ENCODE measurements around the gene PAK6. TPM values are rescaled to one million over a fixed set of nuclear protein-coding genes. Genes with fewer than 3 reads are reported as not detected.

Gene PAK6
- total RNA-seq, 1 donor from 2014 or later, result not detected

- Mint-ChIP-seq H3K4me1 (ENCODE audit: low read depth, unreplicated experiment) (peaks cover 2% of the 10 kb centered on the region), H3K9me3 (ENCODE audit: unreplicated experiment) (peaks cover 3% of the 10 kb centered on the region), H3K4me3 (ENCODE audit: unreplicated experiment) (peak overlapping the region; percentile 38), H3K36me3 (ENCODE audit: unreplicated experiment) (no peaks in the 10 kb centered on the region), H3K27me3 (ENCODE audit: unreplicated experiment) (peaks cover 8% of the 10 kb centered on the region), H3K27ac (ENCODE audit: unreplicated experiment) (no peak overlapping the region)
- no peak for TF ChIP-seq CTCF (IDR thresholded peaks at IDR 0.05; ENCODE audit: partially characterized antibody, unreplicated experiment)
- no peak for DNase-seq
These were observed 34.6 kb downstream of the PAK6 start for GRCh38 chr15:40273428-40273827.

DNA sequence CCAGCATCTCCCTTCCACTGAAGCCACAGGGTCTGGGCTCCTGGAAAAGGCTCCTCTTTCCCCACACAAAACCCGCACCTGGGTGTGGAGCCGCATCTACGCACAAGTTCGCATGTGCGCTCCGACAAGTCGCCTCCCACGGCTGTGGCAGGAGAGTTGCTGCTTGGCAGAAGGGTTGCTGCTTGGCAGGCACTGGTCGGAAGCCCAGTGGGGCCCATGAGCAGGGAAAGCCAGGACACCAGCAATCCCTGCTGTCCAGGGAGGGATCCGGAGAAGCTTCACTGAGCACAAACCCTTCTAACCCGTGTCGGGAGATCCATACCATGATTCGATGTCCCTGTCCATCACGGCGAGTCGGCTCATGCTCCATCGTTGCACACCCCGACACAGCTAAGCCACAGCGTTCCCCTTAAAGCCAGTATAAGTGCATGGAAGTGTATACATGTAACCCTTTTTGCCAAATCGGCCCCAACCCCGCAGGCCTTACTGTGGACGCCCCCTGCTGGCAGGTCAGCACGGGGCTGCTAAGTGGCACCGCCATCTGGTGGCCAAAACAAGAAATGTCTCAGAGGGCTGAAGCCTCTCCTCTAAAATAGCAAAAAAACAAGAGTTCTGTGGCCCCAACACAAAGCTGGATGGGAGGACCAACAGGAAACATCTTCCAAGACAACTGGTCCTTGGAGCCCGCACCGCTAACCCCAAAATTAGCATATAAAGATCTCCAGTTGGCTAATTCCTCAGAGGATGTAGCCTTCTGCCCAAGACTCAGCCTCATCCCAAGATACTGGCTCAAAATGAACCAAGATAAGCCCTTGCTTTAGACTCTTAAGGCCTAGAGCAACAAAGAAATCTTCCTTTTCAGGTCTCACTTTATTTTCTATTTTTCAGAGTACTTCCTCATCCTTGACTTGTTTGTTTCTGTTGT lies 35.7 kb downstream of the PAK6 start:
- Mint-ChIP-seq H3K36me3 (ENCODE audit: unreplicated experiment) (no peaks in the 10 kb centered on the region), H3K27me3 (ENCODE audit: unreplicated experiment) (peaks cover 14% of the 10 kb centered on the region), H3K9me3 (ENCODE audit: unreplicated experiment) (peaks cover 3% of the 10 kb centered on the region), H3K4me1 (ENCODE audit: low read depth, unreplicated experiment) (peaks cover 2% of the 10 kb centered on the region), H3K4me3 (ENCODE audit: unreplicated experiment) (peak overlapping the region; percentile 7), H3K27ac (ENCODE audit: unreplicated experiment) (no peak overlapping the region)
- peak; percentile 100 for TF ChIP-seq CTCF (IDR thresholded peaks at IDR 0.05; ENCODE audit: partially characterized antibody, unreplicated experiment)
- peak; percentile 90 for DNase-seq

GRCh38 chr15:40275523-40275922 lies 36.7 kb downstream of the PAK6 start:
- Mint-ChIP-seq H3K27me3 (ENCODE audit: unreplicated experiment) (peaks cover 19% of the 10 kb centered on the region), H3K27ac (ENCODE audit: unreplicated experiment) (no peak overlapping the region), H3K9me3 (ENCODE audit: unreplicated experiment) (peaks cover 3% of the 10 kb centered on the region), H3K4me1 (ENCODE audit: low read depth, unreplicated experiment) (peaks cover 2% of the 10 kb centered on the region), H3K36me3 (ENCODE audit: unreplicated experiment) (no peaks in the 10 kb centered on the region), H3K4me3 (ENCODE audit: unreplicated experiment) (no peak overlapping the region)
- TF ChIP-seq CTCF (IDR thresholded peaks at IDR 0.05; ENCODE audit: partially characterized antibody, unreplicated experiment), result no peak
- no peak for DNase-seq

GRCh38 chr15:40275954-40276353 lies 37.1 kb downstream of the PAK6 start:
- Mint-ChIP-seq H3K4me3 (ENCODE audit: unreplicated experiment) (no peak overlapping the region), H3K36me3 (ENCODE audit: unreplicated experiment) (no peaks in the 10 kb centered on the region), H3K9me3 (ENCODE audit: unreplicated experiment) (peaks cover 3% of the 10 kb centered on the region), H3K27me3 (ENCODE audit: unreplicated experiment) (peaks cover 23% of the 10 kb centered on the region), H3K27ac (ENCODE audit: unreplicated experiment) (no peak overlapping the region), H3K4me1 (ENCODE audit: low read depth, unreplicated experiment) (peaks cover 2% of the 10 kb centered on the region)
- no peak for TF ChIP-seq CTCF (IDR thresholded peaks at IDR 0.05; ENCODE audit: partially characterized antibody, unreplicated experiment)
- no peak for DNase-seq

DNA sequence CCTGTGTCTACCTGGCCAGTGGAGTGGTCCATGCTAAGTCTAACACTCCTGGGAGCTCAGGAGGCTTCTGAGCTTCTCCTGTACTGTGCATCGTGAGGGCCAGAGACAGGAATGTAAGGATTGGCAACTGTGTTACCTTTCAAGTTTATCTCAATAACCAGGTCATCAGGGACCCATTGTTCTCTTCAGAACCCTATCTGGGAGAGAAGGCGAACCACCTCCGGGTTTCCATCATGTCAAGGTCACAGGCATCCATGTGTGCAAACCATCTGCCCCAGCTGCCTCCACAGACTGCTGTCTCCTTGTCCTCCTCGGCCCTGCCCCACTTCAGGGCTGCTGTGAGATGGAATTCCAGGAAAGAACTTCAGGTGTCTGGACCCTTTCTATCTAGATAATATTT lies 38.1 kb downstream of the PAK6 start:
- Mint-ChIP-seq H3K9me3 (ENCODE audit: unreplicated experiment) (peaks cover 3% of the 10 kb centered on the region), H3K4me3 (ENCODE audit: unreplicated experiment) (no peak overlapping the region), H3K36me3 (ENCODE audit: unreplicated experiment) (no peaks in the 10 kb centered on the region), H3K27me3 (ENCODE audit: unreplicated experiment) (peaks cover 25% of the 10 kb centered on the region), H3K4me1 (ENCODE audit: low read depth, unreplicated experiment) (peaks cover 2% of the 10 kb centered on the region), H3K27ac (ENCODE audit: unreplicated experiment) (no peak overlapping the region)
- no peak for TF ChIP-seq CTCF (IDR thresholded peaks at IDR 0.05; ENCODE audit: partially characterized antibody, unreplicated experiment)
- no peak for DNase-seq

Measured in glutamatergic neuron (in vitro differentiated cells).